K562 (cell line): ENCODE results near the gene MAP3K6. TPM values are rescaled to one million over a fixed set of nuclear protein-coding genes. Genes with fewer than 3 reads are reported as not detected.
A peak's percentile ranks its signal among the peaks of the same experiment; 100 is the strongest.

Experiments used
- ATAC-seq: fragments of 200-7000 bp; cut with Tn5 transposase; 3 replicates; pipeline ENCODE4 v1.9.1; 2020; ENCODE audit warnings: moderate library complexity
- BruUV-seq: library from RNA; stranded (reverse); fragments of 400-500 nt; replicated peaks from 2 replicates; lab custom pipeline; 2021; lab: Mats Ljungman, UMichigan
- CTCF ChIA-PET: fragments of 300-600 bp; formaldehyde crosslinking; extraction: SDS; loops from one replicate; lab custom pipeline; 2021; ENCODE audit warnings: low intra/inter-chr PET ratio; lab: Yijun Ruan, JAX
- POLR2A ChIA-PET: fragments of 300-600, 350-650 bp; sonication (Branson Sonifier 250); formaldehyde crosslinking; extraction: SDS; loops from one replicate; lab custom pipeline; 2021; ENCODE audit warnings: antibody characterized with exemption, inconsistent platforms; lab: Yijun Ruan, JAX
- DNase-seq, 4 experiments: peaks; one replicate each; pipeline versions ENCODE4 v3.0.0 to v3.0.0-alpha.2; 2011 to 2018; ENCODE audit warnings: low spot score in 3 of 4, mixed read lengths in 3 of 4; ENCODE audit errors: extremely low read depth in 1 of 4
- FAIRE-seq: peaks from 2 replicates; lab custom pipeline; 2011; peaks lifted over from hg19 to GRCh38; lab: Jason Lieb, UNC
- H2AFZ ChIP-seq: 2 replicates; pipeline ENCODE4 v1.6.0; 2011; ENCODE audit warnings: low read depth, low read length, control low read depth, inconsistent platforms
- H3K27ac ChIP-seq: fragments of 200-600 bp; 3 replicates; pipeline ENCODE4 v1.8.0; 2011; ENCODE audit warnings: low read depth, mild to moderate bottlenecking, control low read depth, inconsistent platforms, low read length, moderate library complexity, mixed read lengths; ENCODE audit errors: extremely low read depth
- H3K27me3 ChIP-seq, 2 experiments: fragments of 300-600 bp in 1 of 2; 2 replicates in 1 of 2; 3 replicates in 1 of 2; pipeline versions ENCODE4 v1.6.0 to v1.8.0; 2011; ENCODE audit warnings: inconsistent platforms in 2 of 2, low read length in 2 of 2, mild to moderate bottlenecking in 1 of 2, mixed read lengths in 1 of 2, moderate library complexity in 1 of 2; ENCODE audit not compliant: control insufficient read depth in 2 of 2, insufficient read depth in 2 of 2
- H3K36me3 ChIP-seq: fragments of 300-600 bp; 3 replicates; pipeline ENCODE4 v1.8.0; 2011; ENCODE audit warnings: mild to moderate bottlenecking, low read length, inconsistent platforms; ENCODE audit not compliant: control insufficient read depth, insufficient read depth
- H3K4me1 ChIP-seq, 2 experiments: fragments of 200-600 bp in 1 of 2; replicated peaks in 1 of 2; 2 replicates in 1 of 2; 3 replicates in 1 of 2; pipeline versions ENCODE4 v1.5.1 to v1.8.0; 2011; ENCODE audit warnings: inconsistent platforms in 2 of 2, low read length in 2 of 2, mild to moderate bottlenecking in 1 of 2, mixed read lengths in 1 of 2, moderate library complexity in 1 of 2; ENCODE audit not compliant: control insufficient read depth in 2 of 2, insufficient read depth in 2 of 2
- H3K4me2 ChIP-seq: 2 replicates; pipeline ENCODE4 v1.6.1; 2011; ENCODE audit warnings: low read length, control low read depth, inconsistent platforms, mixed read lengths; ENCODE audit not compliant: insufficient read depth
- H3K4me3 ChIP-seq: fragments of 200-600 bp; sonication (generic), shearing (Covaris generic); 2 replicates; pipeline ENCODE4 v1.5.1; 2016; ENCODE audit warnings: control low read depth, inconsistent platforms
- H3K79me2 ChIP-seq: fragments of 200-600 bp; 3 replicates; pipeline ENCODE4 v1.8.0; 2011; ENCODE audit warnings: low read length, inconsistent platforms; ENCODE audit not compliant: control insufficient read depth, insufficient read depth
- H3K9ac ChIP-seq, 2 experiments: 2 replicates each; pipeline versions ENCODE4 v1.6.0 to v1.6.1; 2011; ENCODE audit warnings: low read depth in 2 of 2, low read length in 2 of 2, control low read depth in 1 of 2, inconsistent platforms in 1 of 2, mild to moderate bottlenecking in 1 of 2, mixed read lengths in 1 of 2; ENCODE audit not compliant: insufficient read depth in 1 of 2
- H3K9me1 ChIP-seq: one replicate; pipeline ENCODE4 v1.6.0; 2011; ENCODE audit warnings: inconsistent platforms, mild to moderate bottlenecking, low read length, moderate library complexity; ENCODE audit not compliant: control insufficient read depth, insufficient read depth
- H3K9me3 ChIP-seq: replicated peaks from 2 replicates; pipeline ENCODE4 v1.5.1; 2011; ENCODE audit warnings: low read depth, low read length, inconsistent platforms; ENCODE audit not compliant: control insufficient read depth, insufficient read depth
- H4K20me1 ChIP-seq: replicated peaks from 2 replicates; pipeline ENCODE4 v1.6.1; 2011; ENCODE audit warnings: low read length, inconsistent platforms, mixed read lengths; ENCODE audit not compliant: control insufficient read depth, insufficient read depth
- CC2D1A ChIP-seq: fragments of 450-650 bp; IDR thresholded peaks from 2 replicates; pipeline ENCODE4 v1.6.1; 2017; ENCODE audit warnings: mild to moderate bottlenecking
- ELF2 ChIP-seq: fragments of 250-450 bp; sonication (Bioruptor Pico); IDR thresholded peaks from 2 replicates; pipeline ENCODE4 v1.5.0; 2021; ENCODE audit warnings: mild to moderate bottlenecking
- FOXA1 ChIP-seq: fragments of 450-650 bp; IDR thresholded peaks from 2 replicates; pipeline ENCODE4 v1.6.1; 2016; ENCODE audit warnings: mild to moderate bottlenecking, borderline replicate concordance
- MAX ChIP-seq: sonication (generic); formaldehyde crosslinking; IDR thresholded peaks from 2 replicates; pipeline ENCODE4 v1.9.0; 2022; ENCODE audit warnings: mild to moderate bottlenecking, missing genetic modification reagents
- SIRT6 ChIP-seq: IDR thresholded peaks from one replicate; pipeline ENCODE4 v1.6.1; 2012; ENCODE audit warnings: low read depth, mild to moderate bottlenecking, control low read depth, inconsistent platforms, low read length, moderate library complexity
- TFAP4 ChIP-seq: sonication (generic); formaldehyde crosslinking; IDR thresholded peaks from 2 replicates; pipeline ENCODE4 v1.8.0; 2022; ENCODE audit warnings: missing genetic modification reagents, mild to moderate bottlenecking, moderate library complexity, borderline replicate concordance
- USF1 ChIP-seq: sonication (generic); formaldehyde crosslinking; IDR thresholded peaks from 2 replicates; pipeline ENCODE4 v1.9.0; 2022; ENCODE audit warnings: mild to moderate bottlenecking, missing genetic modification reagents
- ZNF384 ChIP-seq: IDR thresholded peaks from 2 replicates; pipeline ENCODE4 v1.6.1; 2012; ENCODE audit warnings: low read depth, low read length, improper control_type of control experiment
- ZNF639 ChIP-seq, 2 experiments: fragments of 200-800 bp in 1 of 2; sonication (Bioruptor generic) in 1 of 2; sonication (generic) in 1 of 2; formaldehyde crosslinking in 1 of 2; IDR thresholded peaks in 1 of 2; conservative IDR thresholded peaks in 1 of 2; 2 replicates each; pipeline versions ENCODE4 v1.5.0 to v1.6.1; 2016 to 2020; ENCODE audit warnings: missing compliant biosample characterization in 1 of 2, missing genetic modification characterization in 1 of 2, missing genetic modification reagents in 1 of 2
- WGBS: fragments of 100-300 bp; shearing (Covaris generic); methylation state at CpG from one replicate; pipeline ENCODE4 v1.1.6; 2016; ENCODE audit warnings: low coverage, mixed read lengths; ENCODE audit not compliant: insufficient coverage; ENCODE audit errors: missing lambda C conversion rate; 5-methylcytosine and 5-hydroxymethylcytosine counted together
- in situ Hi-C: fragments of 300-500 bp; cut with MboI; formaldehyde crosslinking; loops from 4 replicates; pipeline ENCODE4 v1.15.0; 2018; ENCODE audit warnings: inconsistent platforms, mixed read lengths
- intact Hi-C: fragments of 100-400 bp; cut with micrococcal nuclease; formaldehyde crosslinking; loops from 2 replicates; pipeline ENCODE4 v1.14.2; 2022
- polyA plus RNA-seq, 8 experiments: library from polyadenylated mRNA; depleted of rRNA in 4 of 8; stranded (reverse) in 5 of 8; unstranded in 3 of 8; fragments of >200 nt; fragmentation: Nextera tagmentation in 2 of 8; fragmentation: Illumina TruSeq in 1 of 8; extraction: Ambion mirVana in 2 of 8; extraction: Trizol in 1 of 8; gene quantifications; 2 replicates each; pipeline versions ENCODE4 v1.2.1 to v1.2.3, GENCODE V29; 2011 to 2014; ENCODE audit warnings: inconsistent platforms in 1 of 8, missing spikeins in 1 of 8
- total RNA-seq, 7 experiments: library from RNA; depleted of rRNA in 6 of 7; stranded (reverse); fragments of >200 nt in 6 of 7; fragmentation: Illumina TruSeq in 2 of 7; extraction: Trizol in 2 of 7; gene quantifications; 2 replicates each; pipeline versions ENCODE4 v1.2.1 to v1.2.3, GENCODE V29; 2011 to 2021; ENCODE audit warnings: low replicate concordance in 1 of 7

MAP3K6 gene
- total and polyA plus RNA-seq, 9 of the 15 experiments (the other 6 are each of a cell fraction or from before 2014, with no cell fraction given) = 0.99 to 21.9 (median 7.0) TPM

DNA sequence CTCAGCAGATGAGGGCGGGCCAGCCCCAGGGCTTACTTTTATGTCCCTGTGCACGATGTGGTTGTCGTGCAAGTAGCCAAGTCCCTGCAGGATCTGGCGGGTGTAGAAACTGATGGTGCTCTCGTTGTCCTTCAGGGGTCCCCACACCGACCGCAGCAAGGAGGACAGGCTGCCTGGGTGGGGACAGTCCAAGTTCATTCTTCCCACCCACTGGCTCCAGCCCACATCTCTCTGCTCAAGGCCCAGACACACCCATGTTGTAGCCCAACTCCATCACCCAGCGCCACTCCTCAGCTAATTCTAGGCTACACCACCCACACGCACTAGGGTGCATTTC lies 7.0 kb downstream of the MAP3K6 start:
- Histone ChIP-seq H3K36me3 (peaks cover 12% of the 10 kb centered on the region; the same call in 2 of the 3 replicates), H3K9me3 (no peaks in the 10 kb centered on the region), H3K27ac (no peak overlapping the region), H3K79me2 (no peaks in the 10 kb centered on the region), H3K27me3 (no peaks in the 10 kb centered on the region), H3K9ac (peak overlapping the region in 1 of 2 experiments; percentile 87; a peak in 2 of 4 replicates), H3K4me1 (peaks cover 13 to 59% of the 10 kb centered on the region in 2 experiments), H2AFZ (peak overlapping the region; percentile 9; the same call in 1 of the 2 replicates), H3K9me1 (no peaks in the 10 kb centered on the region), H4K20me1 (peaks cover 10% of the 10 kb centered on the region; the same call in 1 of the 2 replicates), H3K4me3 (peak overlapping the region; percentile 30; the same call in 1 of the 2 replicates), H3K4me2 (peak overlapping the region; percentile 68)
- POLR2A ChIA-PET = interaction anchor here (0.6 kb wide), 1 partner anchor 9 kb away, joined by 5 read pairs; no protein-coding TSS in a partner anchor
- no TSS peak for BruUV-seq
- no peak for FAIRE-seq
- CTCF ChIA-PET = no interaction called here
- in situ Hi-C loops (no loop called here), intact Hi-C loops (loop anchor here (5.0 to 10.0 kb wide), 3 partner anchors 33 to 165 kb away; partner anchors contain the start of gene GPR3)
- TF ChIP-seq TFAP4 (0 out of 2 replicates have a peak, but pooled peaks have one; percentile 9), MAX (CRISPR knock-in tag) (peak; percentile 7; the same call in 1 of the 2 replicates), USF1 (CRISPR knock-in tag) (peak; percentile 4; the same call in 1 of the 2 replicates), FOXA1 (no peak), ZNF639 (CRISPR knock-in tag; conservative IDR thresholded peaks at IDR 0.05 in 1 of 2, IDR thresholded peaks at IDR 0.05 in 1 of 2) (no peak), CC2D1A (no peak), ELF2 (CRISPR knock-in tag) (no peak), ZNF384 (no peak), SIRT6 (no peak)
- no peak for DNase-seq
- 36% methylated on average over 9 of the region's 9 CpGs for WGBS
- no peak for ATAC-seq
